MG63 (cell line): ENCODE measurements around the gene DAGLB. TPM values are rescaled to one million over a fixed set of nuclear protein-coding genes. Genes with fewer than 3 reads are reported as not detected.

Source experiments
- DNase-seq: peaks from one replicate; pipeline ENCODE4 v3.0.0-alpha.2; 2020
- H3K27me3 ChIP-seq: fragments of 250-450 bp; sonication (Bioruptor Pico); 2 replicates; pipeline ENCODE4 v1.5.1; 2020; ENCODE audit warnings: mild to moderate bottlenecking, moderate library complexity
- H3K36me3 ChIP-seq: fragments of 250-450 bp; sonication (Bioruptor Pico); 2 replicates; pipeline ENCODE4 v1.5.1; 2020; ENCODE audit warnings: mild to moderate bottlenecking, moderate library complexity
- H3K4me3 ChIP-seq: fragments of 250-450 bp; sonication (Bioruptor Pico); 2 replicates; pipeline ENCODE4 v1.5.1; 2020; ENCODE audit warnings: mild to moderate bottlenecking, moderate library complexity
- H3K9me3 ChIP-seq: fragments of 250-450 bp; sonication (Bioruptor Pico); 2 replicates; pipeline ENCODE4 v1.5.1; 2020; ENCODE audit warnings: mild to moderate bottlenecking, moderate library complexity
- total RNA-seq: library from RNA; depleted of rRNA; stranded (reverse); fragments of >200 nt; shearing (Covaris generic); gene quantifications from 2 replicates; pipeline ENCODE4 v1.2.3, GENCODE V29; 2014; ENCODE audit warnings: low replicate concordance; rRNA removed

Gene DAGLB
- total RNA-seq = 15.6 and 59.1 TPM in 2 replicates

DNA sequence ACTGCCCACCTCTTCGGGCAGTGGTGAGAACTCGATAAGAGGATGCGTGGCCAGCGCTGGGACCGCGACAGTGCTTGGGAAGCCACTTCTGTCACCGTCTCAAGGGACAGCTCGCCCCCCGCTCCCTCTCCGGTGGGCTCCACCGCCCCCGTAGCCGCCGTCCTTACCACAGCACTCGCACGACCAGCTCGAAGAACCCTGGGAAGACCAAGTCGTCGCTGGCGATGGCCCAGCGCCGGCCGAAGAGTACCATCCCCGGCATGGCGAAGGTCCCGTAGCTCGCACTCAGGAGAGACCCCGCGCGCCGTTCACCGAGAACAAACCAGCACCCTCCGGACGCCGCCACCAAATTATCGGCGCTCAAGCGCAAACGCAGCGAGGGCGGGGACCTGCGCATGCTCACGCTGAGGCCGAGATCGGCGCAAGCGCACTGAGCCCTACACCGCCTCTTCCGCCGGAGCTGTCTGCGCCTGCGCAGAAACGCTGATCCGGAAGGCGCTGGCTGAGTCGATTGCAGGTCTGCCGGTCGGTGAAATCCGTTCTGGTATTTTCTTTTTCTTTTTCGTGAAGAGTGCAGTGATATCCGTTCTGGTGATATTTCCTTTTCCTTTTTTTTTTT lies at the start of gene DAGLB:
Gene DAGLB (minus strand): TSS at position 374 of the 619 bp plus-strand sequence. CDS start 112 bp downstream, at position 262.
- Histone ChIP-seq H3K4me3 (peak within 1 kb of the TSS; percentile 91), H3K36me3 (peaks cover 27% of the 10 kb centered on the region), H3K9me3 (no peaks in the 10 kb centered on the region), H3K27me3 (no peaks in the 10 kb centered on the region)
- DNase-seq = peak; percentile 85

GRCh38 chr7:6497637-6497905 lies 49.8 kb upstream of the DAGLB start:
- Histone ChIP-seq H3K9me3 (no peaks in the 10 kb centered on the region), H3K36me3 (no peaks in the 10 kb centered on the region), H3K27me3 (no peaks in the 10 kb centered on the region), H3K4me3 (no peak overlapping the region)
- no peak for DNase-seq

DNA sequence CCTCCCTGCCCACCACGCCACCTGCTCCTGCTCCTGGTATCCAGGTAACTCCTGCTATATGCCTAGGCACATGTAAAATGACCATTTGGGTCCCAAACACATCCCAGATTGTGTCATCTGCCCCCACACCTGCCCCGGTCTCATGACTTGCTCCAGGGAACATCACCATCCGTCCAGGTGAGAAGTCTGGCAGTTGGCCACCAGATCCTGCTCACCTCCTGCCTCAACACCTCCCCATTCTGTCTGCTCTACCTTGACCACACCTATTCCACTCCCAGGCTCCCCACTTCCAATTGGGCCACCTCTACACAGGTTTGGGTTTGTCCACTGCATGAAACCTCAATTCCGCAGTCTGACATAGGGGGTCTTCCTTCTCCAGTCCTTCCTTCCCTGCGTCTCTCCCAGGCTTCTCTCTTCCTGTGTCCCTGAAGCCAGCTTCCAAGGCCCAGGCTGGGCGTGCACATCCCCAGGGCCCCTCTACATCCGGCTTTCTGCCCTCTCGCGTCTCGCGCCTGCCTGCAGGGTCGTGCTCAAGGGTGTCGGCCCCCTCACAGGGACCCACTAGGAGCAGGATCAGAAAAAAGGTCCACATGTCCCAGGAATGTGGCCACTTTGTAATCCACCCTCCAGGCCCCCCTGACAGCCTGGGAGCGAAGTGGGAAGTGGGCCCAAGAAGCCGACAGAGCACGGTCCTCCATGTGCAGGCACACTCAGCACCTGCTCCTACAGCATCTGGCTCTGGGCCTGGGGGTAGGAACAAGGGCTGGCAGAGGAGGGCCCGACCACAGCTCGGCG lies 49.3 kb upstream of the DAGLB start:
- DNase-seq = no peak
- Histone ChIP-seq H3K9me3 (no peaks in the 10 kb centered on the region), H3K36me3 (no peaks in the 10 kb centered on the region), H3K4me3 (no peak overlapping the region), H3K27me3 (no peaks in the 10 kb centered on the region)

DNA sequence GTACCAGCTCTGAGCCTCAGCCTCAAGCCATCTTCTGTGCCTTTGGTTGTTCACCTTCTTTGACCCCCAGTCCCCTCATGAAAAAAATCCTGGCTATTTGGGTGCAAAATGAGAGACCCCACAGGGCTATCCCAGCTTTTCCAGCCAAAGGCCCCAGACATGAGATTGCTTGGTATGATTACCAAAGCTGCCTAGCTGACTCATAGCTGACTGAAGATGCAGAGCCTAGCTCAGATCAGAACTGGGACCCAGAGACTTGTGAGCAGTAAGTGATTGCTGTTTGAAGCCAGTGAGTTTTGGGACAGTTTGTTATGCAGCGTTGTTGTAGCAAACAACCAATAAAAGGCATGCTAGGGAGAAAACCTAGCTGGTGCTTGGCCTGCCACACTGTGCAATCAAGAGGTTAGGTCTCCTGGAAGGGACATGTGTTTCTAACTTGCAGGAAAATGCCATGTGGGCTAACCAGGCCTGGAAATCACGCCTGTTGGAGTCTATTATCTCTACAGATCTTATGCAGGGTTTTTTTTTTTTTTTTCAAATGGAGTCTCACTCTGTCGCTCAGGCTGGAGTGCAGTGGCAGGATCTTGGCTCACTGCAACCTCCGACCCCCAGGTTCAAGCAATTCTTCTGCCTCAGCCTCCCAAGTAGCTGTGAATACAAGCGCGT lies 48.0 kb upstream of the DAGLB start:
- H3K36me3 ChIP-seq = no peaks in the 10 kb centered on the region
- DNase-seq = no peak
- H3K9me3 ChIP-seq = no peaks in the 10 kb centered on the region
- H3K27me3 ChIP-seq = no peaks in the 10 kb centered on the region
- H3K4me3 ChIP-seq = no peak overlapping the region

DNA sequence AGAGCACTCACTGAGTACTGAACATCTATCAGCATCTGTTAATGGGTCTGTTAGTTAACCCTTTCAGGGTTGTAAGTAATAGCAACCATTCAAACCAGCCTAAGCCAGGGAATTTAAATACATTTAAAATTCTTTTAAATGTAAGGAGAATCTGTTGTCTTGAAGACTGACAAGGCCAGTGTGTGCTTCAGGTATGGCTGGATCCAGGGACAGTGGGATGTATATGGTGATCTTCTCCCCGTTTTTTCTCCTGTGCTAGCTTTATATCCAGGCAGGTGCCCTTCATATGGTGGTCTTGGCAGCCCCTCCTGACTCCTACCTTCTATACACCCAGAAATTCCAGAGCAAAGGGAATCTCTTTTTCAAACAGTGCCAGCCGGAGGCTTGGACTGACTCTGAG lies 46.6 kb upstream of the DAGLB start:
- Histone ChIP-seq H3K36me3 (no peaks in the 10 kb centered on the region), H3K9me3 (0 out of 2 replicates have a peak, but pooled peaks cover 2% of the 10 kb centered on the region), H3K27me3 (no peaks in the 10 kb centered on the region), H3K4me3 (no peak overlapping the region)
- DNase-seq = no peak

- no peak for DNase-seq
- H3K36me3 ChIP-seq = no peaks in the 10 kb centered on the region
- 0 out of 2 replicates have a peak, but pooled peaks cover 2% of the 10 kb centered on the region for H3K9me3 ChIP-seq
- H3K27me3 ChIP-seq = no peaks in the 10 kb centered on the region
- H3K4me3 ChIP-seq = no peak overlapping the region
These were observed 43.4 kb upstream of the DAGLB start for GRCh38 chr7:6491194-6491593.

GRCh38 chr7:6489612-6490011 lies 41.9 kb upstream of the DAGLB start:
- Histone ChIP-seq H3K27me3 (no peaks in the 10 kb centered on the region), H3K36me3 (no peaks in the 10 kb centered on the region), H3K4me3 (no peak overlapping the region), H3K9me3 (0 out of 2 replicates have a peak, but pooled peaks cover 2% of the 10 kb centered on the region)
- DNase-seq = no peak

DNA sequence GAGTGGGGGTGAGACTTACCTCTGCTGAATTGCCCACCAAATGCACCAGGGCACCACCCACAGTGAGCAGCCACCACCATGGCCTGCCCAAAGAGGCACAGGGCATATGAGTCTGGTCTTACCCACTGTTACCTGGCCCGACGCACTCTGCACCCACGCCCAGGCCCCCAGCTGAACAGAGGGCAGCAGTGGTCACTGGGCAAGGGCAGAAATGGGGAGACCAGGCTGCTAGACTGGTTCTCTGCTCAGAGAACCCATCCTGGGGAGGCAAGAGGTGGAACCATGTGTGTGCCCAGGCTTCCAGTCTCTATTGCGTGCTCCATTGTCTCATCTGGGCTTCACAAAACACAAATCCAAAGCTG lies 39.4 kb upstream of the DAGLB start:
- no peaks in the 10 kb centered on the region for H3K27me3 ChIP-seq
- DNase-seq = no peak
- H3K9me3 ChIP-seq = 0 out of 2 replicates have a peak, but pooled peaks cover 2% of the 10 kb centered on the region
- no peak overlapping the region for H3K4me3 ChIP-seq
- H3K36me3 ChIP-seq = peaks cover 5% of the 10 kb centered on the region

- DNase-seq = no peak
- Histone ChIP-seq H3K27me3 (no peaks in the 10 kb centered on the region), H3K36me3 (peaks cover 9% of the 10 kb centered on the region), H3K4me3 (no peak overlapping the region), H3K9me3 (0 out of 2 replicates have a peak, but pooled peaks cover 2% of the 10 kb centered on the region)
These were observed 38.9 kb upstream of the DAGLB start for GRCh38 chr7:6486438-6487183.

DNA sequence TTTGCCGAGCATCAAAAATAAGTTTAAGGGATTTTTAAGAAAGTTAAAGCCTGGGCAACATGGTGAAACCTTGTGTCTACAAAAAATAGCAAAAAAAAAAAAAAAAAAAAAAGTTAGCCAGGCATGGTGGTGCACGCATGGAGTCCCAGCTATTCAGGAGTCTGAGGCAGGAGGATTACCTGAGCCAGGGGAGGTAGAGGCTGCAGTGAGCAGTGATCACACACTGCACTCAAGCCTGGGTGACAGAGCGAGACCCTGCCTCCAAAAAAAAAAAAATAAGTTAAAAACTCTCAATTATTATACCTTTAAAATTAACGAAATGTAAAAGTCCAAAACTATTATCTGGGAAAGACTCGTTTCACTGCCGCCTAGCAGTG lies 35.0 kb upstream of the DAGLB start:
- Histone ChIP-seq H3K4me3 (peak overlapping the region; percentile 80), H3K9me3 (no peaks in the 10 kb centered on the region), H3K27me3 (no peaks in the 10 kb centered on the region), H3K36me3 (peaks cover 42% of the 10 kb centered on the region)
- no peak for DNase-seq

- no peak for DNase-seq
- peak overlapping the region; percentile 80 for H3K4me3 ChIP-seq
- no peaks in the 10 kb centered on the region for H3K27me3 ChIP-seq
- H3K9me3 ChIP-seq = no peaks in the 10 kb centered on the region
- H3K36me3 ChIP-seq = peaks cover 47% of the 10 kb centered on the region
These were observed 34.6 kb upstream of the DAGLB start for GRCh38 chr7:6482307-6482706.

DNA sequence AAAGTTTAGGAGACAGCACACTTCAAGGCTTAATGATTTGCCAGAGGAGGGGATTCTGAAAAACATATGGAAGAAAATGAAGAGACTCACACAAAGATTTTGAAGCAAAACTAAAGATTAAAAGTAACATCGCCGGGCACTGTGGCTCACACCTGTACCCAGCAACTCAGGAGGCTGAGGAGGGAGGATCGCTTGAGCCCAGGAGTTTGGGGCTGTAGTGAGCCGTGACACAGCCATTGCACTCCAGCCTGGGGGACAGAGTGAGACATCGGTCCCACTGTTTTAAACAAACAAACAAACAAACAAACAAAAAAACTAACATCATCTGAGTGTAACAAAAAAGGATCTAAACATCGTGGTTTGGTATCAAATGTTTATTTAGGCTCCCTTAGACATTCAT lies 33.7 kb upstream of the DAGLB start:
- Histone ChIP-seq H3K9me3 (no peaks in the 10 kb centered on the region), H3K36me3 (peaks cover 55% of the 10 kb centered on the region), H3K4me3 (peak overlapping the region; percentile 80), H3K27me3 (no peaks in the 10 kb centered on the region)
- no peak for DNase-seq

GRCh38 chr7:6480323-6480660 lies 32.5 kb upstream of the DAGLB start:
- H3K27me3 ChIP-seq = no peaks in the 10 kb centered on the region
- no peak for DNase-seq
- H3K4me3 ChIP-seq = peak overlapping the region; percentile 80
- H3K9me3 ChIP-seq = no peaks in the 10 kb centered on the region
- H3K36me3 ChIP-seq = peaks cover 67% of the 10 kb centered on the region

DNA sequence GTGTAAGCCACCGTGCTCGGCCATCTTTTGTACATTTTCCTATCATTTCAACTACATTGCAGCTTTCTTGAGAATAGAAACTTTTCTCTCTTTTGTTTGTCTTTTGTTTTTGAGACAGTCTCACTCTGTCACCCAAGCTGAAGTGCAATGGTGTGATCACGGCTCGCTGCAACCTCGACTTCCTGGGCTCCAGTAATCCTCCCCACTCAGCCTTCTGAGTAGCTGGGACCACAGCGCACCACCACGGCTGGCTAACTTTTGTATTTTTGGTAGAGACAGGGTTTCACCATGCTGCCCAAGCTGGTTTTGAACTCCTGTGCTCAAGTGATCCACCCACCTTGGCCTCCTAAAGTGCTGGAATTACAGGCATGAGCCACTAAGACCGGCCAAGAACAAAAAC lies 31.3 kb upstream of the DAGLB start:
- DNase-seq = no peak

DNA sequence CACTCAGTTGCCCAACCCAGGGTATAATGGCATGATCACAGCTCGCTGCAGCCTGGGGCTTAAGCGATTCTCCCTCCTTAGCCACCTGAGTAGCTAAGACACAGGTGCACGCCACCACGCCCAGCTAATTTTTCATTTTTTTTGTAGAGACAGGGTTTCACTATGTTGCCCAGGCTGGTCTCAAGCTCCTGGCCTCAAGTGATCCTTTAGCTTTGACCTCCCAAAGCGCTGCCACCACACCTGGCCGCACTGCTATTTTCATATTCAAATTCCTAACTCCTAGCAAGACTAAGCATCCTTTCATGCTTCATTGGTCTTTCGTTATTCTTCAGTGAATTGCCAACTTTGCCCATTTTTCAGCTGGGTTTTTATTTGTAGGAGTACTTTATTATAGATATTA lies 30.4 kb upstream of the DAGLB start:
- Histone ChIP-seq H3K9me3 (no peaks in the 10 kb centered on the region), H3K4me3 (no peak overlapping the region), H3K36me3 (peaks cover 88% of the 10 kb centered on the region), H3K27me3 (no peaks in the 10 kb centered on the region)
- no peak for DNase-seq

More for the DNA sequence above, 31.3 kb upstream of the DAGLB start:
- Histone ChIP-seq H3K36me3 (peaks cover 79% of the 10 kb centered on the region), H3K27me3 (no peaks in the 10 kb centered on the region), H3K4me3 (no peak overlapping the region), H3K9me3 (no peaks in the 10 kb centered on the region)

- no peaks in the 10 kb centered on the region for H3K27me3 ChIP-seq
- H3K4me3 ChIP-seq = no peak overlapping the region
- no peaks in the 10 kb centered on the region for H3K9me3 ChIP-seq
- no peak for DNase-seq
- H3K36me3 ChIP-seq = peaks cover 90% of the 10 kb centered on the region
These were observed 29.5 kb upstream of the DAGLB start for GRCh38 chr7:6477318-6477660.

DNA sequence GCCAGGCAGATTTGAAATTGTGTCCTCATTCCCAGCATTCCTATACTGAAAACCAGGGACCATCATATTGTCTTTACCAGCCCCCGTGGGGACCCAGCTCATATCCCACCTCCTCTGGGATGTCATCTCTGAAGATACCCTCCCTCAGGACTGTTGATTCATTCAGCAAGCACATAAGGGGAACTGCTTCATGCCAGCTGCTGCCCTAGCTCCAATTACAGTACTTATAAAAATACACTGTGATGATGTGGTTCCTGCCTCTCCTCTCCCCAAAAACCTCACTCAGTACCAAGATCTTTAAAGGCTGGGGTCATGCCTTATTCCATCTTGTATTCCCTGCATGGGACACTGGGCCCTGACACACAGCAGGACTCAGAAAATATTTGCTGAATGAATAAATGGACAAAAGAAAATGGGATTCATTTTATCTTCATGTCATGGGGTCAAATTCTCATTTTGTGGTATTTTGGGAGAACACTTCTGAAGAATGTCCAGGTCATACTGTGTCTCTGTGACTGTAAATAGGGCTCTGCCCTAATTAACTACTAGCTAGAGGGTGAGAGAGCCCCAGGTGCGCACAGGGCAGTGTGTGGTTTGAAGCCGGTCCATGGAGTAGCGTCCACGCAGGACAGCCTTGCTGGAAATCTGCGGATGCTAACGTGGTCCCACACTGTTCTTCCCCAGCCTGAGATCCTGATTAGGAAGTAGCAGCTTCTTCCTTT lies 29.0 kb upstream of the DAGLB start:
- Histone ChIP-seq H3K4me3 (no peak overlapping the region), H3K36me3 (peaks cover 91% of the 10 kb centered on the region), H3K27me3 (no peaks in the 10 kb centered on the region), H3K9me3 (no peaks in the 10 kb centered on the region)
- DNase-seq = no peak
